GM19240 (cell line): ENCODE measurements around the gene KIF1A.
"Not testable (repeated sequence)": the region's sequence is repeated elsewhere in the genome, so short reads cannot be mapped to it uniquely, and the experiment has no call there.

Source experiments
- DNase-seq: peaks from one replicate; pipeline ENCODE4 v3.0.0; 2011; ENCODE audit warnings: low spot score; ENCODE audit not compliant: insufficient read length

The KIF1A gene

DNA sequence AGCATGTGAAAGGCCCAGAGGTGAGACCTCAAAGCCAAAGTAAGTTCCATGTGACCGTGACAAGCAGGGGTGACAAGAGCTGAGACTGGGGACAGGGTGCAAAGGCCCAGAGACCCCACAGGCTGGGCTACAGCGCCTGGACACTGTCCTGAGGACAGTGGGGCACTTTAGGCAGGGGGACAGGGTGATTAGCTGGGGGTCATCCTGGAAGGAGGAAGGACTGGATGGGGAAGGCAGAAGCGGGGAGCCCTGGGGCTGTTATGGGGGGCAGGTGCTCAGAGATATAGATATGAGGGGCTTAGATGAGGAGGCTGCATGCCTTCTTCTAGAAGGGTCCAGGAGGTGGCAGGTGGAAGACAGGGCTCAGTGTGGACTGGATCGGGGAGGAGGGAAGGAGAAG, 31.5 kb downstream of the KIF1A start:
- DNase-seq, result no peak

DNA sequence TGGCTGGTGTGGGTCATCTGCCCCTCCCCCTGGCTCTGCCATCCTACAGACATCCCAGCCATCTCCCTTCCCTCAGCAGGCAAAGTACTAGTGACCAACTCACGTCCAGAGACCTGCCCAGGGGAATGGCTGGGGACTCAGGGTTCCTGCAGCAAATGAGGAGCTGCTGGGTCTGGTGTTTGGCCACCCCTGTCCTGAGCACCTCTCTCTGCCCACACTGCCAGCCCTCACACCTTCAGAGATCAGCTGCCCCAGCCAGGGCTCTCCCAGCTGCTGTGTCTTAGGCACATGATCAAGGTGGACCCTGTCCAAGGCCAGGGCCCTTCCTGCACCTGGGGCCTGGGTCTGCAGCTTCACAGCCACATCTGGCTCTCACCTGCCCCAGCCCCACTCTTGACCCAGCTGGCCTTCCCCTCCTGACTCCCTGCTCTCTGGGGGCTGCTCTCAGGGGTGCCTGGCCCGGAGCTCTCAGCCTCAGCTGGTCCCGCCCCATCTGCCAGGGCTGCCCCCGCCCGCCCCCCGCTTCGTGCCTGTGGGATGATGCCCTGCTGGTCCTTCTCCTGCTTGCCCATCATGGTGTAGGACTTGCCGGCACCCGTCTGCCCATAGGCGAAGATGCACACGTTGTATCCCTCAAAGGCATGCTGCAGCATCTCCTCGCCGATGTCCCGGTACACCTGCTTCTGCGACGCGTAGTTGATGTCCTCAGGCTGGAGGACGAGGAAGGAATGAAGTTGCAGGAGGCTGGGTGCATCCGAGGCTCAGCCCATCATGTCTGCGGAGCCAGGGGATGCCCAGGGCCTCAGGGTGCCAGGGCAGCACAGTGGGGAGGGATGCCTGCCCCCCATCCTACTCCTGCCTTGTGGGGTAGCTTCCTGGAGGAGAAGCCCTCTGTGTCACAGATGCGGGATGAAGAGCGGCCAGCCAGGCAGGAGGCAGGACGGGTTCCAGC, 32.2 kb downstream of the KIF1A start:
- no peak for DNase-seq

DNA sequence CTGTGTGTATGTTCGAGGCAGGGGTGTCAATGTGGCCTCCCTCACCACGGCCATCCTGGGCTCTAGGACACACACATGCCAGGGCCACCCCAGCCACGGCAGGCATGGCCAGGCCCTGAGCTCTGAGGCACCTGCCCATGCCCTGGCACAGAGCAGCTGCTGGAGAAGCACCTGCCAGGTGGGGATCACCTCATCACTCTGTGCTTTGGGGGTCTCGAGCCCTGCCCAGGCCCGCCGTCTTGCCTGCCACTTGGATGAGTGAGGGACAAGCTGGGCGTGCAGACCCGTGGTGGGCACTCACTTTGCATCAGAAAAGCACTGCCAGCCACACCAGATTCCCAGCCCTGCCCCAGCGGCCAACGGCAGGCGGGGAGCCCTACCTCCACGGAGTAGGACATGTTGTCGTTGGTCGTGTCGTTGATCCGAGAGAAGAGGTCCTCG, 33.1 kb downstream of the KIF1A start:
- no peak for DNase-seq

DNA sequence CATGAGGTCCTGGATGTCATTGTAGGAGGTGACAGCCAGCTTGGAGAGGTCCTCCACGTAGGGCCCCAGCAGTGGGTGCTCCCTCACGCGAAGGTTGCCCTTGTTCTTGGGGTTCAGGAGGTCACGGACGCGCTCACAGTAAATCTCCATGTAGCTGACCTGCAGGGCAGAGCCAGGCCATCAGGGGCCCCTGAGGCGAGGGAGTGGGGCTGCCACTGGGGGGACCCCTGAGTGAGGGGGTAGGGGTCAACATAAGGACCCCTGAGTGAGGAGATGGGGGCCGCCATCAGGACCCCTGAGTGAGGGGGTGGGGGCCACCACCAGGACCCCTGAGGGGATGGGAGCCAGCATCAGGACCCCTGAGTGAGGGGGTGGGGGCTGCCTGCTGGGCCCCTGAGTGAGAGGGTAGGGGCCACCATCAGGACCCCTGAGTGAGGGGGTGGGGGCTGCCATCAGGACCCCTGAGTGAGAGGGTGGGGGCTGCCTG, 33.6 kb downstream of the KIF1A start:
- no peak for DNase-seq

DNA sequence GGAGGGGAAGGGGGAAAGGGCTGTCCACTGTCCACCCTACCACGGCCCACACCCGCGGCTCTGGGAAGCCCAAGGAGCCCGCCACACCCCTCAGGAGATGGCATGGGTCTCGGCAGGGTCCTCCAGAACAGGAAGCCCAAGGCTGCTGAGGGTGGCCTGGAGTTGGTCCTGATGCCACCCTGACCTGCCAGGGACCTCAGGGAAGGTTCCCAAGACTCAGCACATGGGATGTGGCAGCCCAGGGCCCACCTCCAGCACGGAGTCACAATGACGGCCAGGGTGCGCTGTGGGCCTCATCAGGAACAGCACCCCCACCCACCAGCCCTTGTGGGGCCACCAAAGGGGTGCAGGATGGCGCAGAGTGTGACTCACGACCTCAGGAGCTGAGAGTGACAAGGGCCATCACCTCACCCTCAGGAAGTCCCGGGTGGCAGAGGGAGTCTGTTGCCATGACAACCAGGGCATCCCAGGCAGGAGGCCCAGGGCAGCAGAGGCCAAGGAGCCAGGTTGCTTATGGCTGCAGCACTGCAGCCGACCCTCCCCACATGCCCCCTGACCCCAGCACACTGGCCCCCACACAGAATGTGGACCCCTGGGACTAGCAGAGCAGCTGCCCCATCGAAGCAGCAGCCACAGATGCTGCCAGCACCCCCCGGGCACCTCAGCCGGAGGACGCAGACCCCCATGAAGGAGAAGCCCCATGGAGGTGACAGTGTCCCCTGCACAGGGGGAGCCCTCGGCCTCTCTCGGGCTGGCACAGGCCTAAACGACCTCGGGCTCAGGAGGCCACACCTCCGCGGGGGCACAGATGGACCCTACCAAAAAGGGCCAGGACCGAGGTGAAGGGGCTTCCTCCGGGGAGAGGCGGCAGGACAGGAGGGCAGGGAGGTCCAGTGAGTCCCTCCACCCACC, 34.3 kb downstream of the KIF1A start:
- no peak for DNase-seq

DNA sequence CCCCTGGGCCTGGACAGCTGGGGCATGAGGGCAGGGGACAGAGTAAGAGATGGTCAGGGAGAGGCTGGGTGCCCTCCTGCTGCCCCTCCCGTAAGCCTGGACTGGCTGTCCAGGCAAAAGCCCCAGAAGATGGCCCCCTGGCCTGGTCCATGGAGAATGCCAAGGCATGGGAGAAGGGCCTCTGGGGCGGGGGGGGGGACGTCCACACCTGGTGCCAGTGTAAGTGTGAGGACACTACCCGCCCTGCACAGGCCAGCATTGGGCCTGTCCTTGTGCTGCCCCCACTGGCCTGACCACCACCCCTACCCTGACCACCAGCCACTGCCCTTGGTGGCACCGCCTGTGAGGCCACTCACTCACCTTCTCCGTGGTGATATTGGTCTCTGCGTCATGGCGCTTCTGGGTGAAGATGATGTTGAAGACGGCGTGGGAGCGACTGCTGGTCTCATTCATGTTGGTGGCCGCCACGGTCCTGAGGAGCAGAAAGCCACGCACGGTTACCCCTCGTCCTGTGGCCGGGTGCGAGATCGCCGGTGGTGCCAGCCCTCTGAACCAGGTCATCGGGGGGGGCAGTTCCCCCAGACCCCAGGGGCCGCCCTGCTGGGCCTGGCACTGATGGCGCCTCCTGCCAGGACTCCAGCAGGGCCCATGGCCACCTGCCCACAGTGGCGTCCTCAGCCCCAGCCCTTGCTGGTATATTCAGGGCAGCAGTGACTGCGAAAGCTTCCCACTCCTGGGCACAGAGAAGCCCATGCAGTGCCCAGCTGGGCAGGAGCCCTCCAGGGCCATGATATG, 35.2 kb downstream of the KIF1A start:
- no peak for DNase-seq

DNA sequence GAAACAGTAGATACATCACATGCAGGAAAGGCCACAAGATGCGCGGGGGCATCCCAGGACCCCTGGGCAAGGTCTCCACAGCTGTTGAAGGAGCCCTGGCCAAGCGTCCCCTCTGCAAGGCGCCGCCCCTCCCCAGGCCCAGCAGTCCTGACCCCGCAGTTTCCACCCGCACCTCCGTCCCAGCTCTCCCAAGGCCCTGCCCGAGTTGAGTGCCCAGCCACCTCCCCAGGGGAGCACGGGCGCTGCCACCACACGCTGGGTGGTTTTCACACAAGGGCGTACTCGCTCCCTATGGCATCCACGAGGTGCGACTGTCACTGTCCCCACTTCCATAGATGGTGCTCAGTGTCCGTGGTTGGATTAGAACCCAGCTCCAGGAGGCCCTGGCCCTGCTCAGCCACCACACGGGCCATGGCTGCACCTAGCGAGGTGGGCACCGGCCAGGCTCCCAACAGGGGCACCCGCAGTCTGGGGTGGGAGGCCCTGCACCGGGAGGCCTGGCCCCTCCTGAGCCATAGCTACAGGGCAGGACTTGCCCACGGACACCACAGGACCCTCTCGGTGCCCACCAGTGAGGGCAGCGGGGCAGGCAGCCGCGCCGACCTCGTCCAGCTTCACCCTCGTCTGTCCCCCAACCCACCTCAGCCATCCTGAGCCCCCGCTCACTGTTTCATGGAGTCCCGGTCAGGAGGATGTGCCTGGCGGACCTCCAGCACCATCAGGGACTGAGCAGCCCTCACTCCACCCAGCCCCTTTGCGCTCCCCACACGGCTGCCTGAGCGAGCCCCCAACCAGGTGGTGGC, 36.0 kb downstream of the KIF1A start:
- no peak for DNase-seq

DNA sequence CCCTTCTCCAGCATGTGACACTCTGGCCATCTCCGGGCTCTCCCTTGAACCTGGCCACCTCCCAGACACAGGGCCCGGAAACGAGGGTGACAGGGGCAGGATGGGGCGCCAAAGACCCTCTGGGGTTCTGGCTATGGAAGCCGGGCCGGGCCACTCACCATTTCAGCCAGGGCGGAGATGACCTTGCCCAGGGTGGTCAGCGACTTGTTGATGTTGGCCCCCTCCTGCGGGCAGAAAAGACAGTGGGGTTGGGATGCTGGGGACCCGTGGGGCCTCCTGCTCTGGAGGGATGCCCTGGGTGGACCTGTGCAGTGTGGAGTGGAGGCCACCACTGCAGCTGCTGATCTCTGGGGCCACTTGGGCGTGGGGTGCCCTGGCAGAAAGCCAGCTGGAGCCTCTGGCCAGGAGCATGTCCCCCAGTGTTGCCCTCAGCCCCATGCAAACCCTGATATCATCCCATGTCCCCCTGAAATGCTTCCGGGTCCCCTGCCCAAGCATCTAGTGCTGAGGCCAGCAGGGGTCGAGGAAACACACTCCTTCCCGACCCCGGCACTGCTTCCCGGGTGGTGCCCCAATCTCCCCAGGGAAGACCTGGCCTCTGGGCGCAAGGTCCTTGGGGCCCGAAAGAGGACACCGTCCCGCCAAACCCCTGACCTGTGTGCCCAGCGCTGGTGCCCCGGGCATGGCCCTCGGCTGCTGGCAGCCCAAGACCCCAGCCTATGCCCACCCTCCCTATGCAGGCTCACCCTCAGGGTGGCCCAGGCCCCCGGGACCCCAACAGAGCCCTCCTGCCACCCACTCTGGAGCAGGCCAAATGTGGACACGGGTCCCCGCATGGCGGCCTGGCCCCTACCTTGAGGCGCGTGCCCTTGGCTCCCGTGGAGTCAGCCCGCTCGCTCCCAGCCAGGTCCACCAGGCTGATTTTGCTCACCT, 36.9 kb downstream of the KIF1A start:
- no peak for DNase-seq

DNA sequence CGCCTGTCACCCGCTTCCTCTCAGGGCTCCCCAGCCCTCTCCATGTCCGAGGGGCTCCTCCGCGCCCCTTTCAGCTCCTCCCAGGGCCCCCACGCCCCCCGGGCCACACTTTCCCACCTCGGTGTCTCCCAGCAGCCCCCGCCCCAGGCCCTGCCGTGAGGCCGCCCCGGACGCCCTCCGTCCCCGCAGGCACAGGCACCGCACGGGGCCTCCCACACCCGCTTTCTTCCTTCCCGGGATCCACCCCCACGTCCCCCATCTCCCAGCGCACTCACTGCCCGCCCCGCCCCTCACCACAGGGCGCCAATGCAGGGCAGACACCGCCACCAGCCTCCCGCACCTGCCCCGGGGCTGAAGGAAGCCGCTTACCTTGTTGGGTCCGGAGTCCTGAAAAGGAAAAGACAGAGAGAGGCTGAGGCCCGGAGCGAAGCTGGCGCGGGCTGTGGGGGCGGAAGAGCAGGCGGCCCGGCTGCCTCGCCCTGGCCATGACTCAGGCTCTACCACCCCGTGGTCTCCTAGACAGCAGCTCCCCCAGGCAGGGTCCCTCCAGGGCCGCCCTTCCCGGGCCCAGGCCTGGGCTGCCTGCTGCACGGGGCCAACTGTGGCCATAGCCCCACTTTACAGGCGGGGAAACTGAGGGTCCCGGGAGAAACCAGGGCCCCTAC, 37.7 kb downstream of the KIF1A start:
- no peak for DNase-seq

DNA sequence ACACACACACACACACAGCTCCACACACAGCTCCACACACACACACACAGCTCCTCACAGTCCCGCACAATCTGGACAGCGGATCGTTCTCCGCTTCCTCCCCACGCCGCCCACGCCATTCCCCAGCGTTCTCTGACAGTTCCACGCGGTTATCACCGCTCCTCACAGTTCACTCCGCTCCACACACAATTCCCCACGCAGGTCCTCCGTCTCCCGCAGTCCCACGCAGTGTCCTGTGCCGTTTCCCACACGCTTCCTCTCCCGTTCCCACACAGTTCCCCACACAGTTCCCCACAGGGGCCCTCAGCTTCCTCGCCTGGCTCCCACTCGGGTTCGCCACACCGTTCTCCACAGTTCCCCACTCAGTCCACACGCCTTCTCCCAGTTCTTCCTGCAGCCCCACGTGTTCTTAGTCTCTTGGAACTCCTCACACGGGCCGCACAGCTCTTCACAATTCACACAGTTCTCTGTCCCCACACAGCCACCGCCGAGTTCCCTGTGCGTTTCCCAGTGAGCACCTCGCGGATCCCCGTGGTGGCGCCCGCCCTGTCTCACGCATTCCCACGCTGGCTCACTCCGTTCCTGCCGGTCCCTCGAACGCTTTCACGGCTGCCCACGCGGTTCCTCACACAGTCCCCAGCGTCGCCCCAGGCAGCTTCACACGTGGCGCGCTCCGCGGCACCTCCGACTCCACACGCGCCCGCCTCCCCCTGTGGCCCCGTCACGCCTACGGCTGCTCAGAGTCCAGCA, 38.4 kb downstream of the KIF1A start:
- DNase-seq, result no peak

DNA sequence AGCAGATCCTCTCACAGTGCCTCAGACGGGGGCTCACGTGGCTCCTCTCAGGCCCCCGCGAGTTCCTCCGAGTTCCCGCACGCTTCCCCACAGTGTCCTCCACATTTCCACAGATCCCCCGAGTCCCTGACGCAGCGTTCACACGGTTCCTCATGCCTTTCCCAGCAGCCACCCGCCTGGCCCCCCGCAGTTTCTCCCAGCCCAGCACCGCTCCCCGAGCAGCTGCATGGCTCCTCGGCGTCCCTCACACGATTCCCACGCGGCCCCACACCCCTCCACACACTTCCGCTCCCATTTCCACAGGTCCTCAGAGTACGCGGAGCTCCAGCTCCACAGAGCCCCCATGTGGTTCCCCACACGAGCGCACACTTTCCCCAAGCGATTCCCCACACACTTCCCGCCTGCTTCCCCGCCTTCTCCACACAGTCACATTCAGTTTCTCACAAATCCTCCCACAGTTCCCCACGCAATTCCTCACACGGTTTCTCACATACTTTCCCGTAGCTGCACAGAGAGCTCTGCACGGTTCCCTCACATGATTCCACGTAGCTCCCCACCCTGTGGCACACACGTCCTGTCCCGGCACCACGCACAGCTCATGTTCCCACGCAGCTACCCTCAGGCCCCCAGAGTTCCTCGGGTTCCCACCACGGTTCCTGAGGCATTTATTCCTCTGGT, 39.9 kb downstream of the KIF1A start:
- DNase-seq, result no peak

DNA sequence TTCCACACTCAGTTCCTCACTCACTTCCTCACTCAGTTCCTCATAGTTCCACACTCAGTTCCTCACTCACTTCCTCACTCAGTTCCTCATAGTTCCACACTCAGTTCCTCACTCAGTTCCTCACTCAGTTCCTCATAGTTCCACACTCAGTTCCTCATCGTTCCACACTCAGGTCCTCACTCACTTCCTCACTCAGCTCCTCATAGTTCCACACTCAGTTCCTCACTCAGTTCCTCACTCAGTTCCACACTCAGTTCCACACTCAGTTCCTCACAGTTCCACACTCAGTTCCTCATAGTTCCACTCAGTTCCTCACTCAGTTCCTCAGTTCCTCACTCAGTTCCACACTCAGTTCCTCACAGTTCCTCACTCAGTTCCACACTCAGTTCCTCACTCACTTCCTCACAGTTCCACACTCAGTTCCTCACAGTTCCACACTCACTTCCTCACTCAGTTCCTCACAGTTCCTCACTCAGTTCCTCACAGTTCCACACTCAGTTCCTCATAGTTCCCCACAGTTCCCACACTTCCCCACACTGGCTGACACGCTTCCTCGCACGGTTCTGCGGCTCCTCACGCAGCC, 40.7 kb downstream of the KIF1A start:
- DNase-seq, result not testable (repeated sequence)

DNA sequence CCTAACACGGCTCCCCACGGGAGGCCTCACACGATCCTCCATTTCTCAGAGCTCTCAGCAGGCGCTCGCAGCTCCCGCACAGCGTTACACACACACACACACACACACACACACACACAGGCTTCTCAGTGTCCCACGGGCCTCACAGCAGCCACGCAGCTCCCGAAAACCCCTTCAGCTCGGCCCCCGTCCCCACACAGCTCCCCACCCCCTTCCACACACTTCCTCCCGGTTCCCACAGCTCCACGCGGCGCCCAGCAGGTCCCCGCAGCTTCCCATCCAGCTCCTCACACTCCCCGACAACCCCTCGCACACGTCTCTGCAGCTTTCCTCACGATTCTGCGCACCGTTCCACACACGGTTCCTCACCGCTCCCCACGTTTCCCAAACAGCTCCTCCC, 41.6 kb downstream of the KIF1A start:
- DNase-seq, result no peak

DNA sequence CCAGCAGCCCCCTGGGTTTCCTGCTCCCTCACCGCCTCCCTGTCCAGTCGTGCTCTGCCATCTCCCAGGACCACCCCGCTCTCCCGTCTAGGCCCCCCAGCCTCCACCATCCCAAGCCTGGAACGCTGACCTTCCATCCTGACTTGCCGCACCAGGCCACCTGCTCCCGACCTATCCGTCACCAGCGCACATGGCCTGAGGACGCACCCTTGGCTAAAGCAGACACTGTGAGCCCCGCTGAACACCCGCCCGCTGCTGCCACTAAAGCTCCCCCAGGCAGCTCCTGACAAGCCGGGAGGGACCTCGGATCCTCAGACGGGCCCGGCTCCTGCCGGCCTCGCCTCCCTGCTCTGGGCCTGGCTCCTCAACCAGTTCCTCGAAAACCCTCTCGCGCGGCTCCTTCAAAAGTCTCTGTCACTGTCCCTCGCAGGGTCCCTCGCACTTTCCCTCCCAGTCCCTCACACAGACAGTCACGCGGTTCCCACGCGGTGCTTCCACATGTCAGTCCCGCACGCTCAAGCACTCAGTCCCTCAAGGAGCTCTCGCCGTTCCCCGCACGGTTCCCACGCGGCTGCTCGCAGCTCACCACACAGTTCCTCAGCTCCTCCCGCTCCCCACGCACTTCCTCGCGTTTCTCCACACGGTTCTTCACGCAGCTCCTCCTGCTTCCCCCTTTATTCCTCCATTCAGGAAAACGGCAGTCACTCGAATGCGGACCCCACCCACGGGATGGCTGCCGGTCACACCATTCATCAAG, 42.4 kb downstream of the KIF1A start:
- no peak for DNase-seq

DNA sequence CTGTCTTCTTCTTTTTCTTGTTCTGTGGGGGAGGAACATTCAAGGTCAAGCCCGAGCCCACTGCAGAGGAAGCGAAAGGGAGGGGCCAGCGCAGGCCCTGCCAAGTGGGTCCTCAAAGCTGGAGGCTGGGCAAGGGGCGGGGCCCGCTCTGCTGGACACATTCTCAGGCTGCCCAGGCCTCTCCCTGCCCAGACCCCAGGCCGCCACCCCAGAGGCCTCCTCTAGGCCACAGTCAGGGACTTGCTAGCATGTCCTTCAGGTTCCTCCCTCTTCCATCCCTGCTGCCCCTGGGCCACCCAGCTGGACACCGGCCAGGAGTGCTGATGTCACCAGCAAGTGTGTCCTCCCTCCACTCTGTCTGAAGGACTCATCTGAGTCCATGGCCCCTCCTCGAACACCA, 44.1 kb downstream of the KIF1A start:
- no peak for DNase-seq

DNA sequence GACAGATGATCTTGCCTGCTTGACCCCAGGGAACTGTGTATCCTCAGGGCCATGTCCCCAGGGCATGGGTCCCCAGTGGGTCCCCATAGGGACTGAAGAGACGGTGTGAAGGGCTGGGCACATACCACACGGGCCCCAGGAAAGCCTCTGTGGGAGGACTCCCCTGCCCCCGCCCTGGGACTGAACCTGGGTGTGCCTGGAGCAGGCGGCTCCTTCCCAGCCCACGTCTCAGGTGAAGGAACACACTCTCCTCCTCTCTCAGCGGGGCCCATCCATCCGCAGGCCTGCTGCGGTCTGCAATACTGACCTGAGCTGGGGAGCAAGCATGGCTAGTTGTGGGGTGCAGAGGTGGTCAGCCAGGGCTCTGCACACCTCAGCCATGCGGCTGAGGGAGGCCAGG, 45.2 kb downstream of the KIF1A start:
- no peak for DNase-seq
